OCI-LY7 (cell line): ENCODE data around the gene RNF144A. TPM values are rescaled to one million over a fixed set of nuclear protein-coding genes. Genes with fewer than 3 reads are reported as not detected.

Experiments used
- BruUV-seq: library from RNA; stranded (reverse); fragments of 400-500 nt; replicated peaks from 2 replicates; lab custom pipeline; 2021; lab: Mats Ljungman, UMichigan
- CTCF ChIA-PET: fragments of 300-600 bp; sonication (Branson Sonifier 250); formaldehyde crosslinking; loops from one replicate; lab custom pipeline; 2022; ENCODE audit warnings: antibody characterized with exemption; ENCODE audit not compliant: unreplicated experiment; lab: Charles Lee
- POLR2A ChIA-PET: fragments of 300-600 bp; sonication (Branson Sonifier 250); formaldehyde crosslinking; loops from one replicate; lab custom pipeline; 2022; ENCODE audit warnings: antibody characterized with exemption; lab: Charles Lee
- DNase-seq: peaks from one replicate; pipeline ENCODE4 v3.0.0-alpha.2; 2015; ENCODE audit warnings: low spot score
- H2AFZ ChIP-seq: fragments of 200-600 bp; sonication (generic), shearing (Covaris generic); 2 replicates; pipeline ENCODE4 v1.6.1; 2014; ENCODE audit warnings: mild to moderate bottlenecking, antibody characterized with exemption, low read length, moderate library complexity
- H3K27ac ChIP-seq: fragments of 200-600 bp; sonication (generic); 2 replicates; pipeline ENCODE4 v1.5.1; 2014; ENCODE audit warnings: mixed run types, low read depth, mild to moderate bottlenecking, moderate library complexity, low read length, inconsistent platforms; ENCODE audit not compliant: poor library complexity, severe bottlenecking
- H3K36me3 ChIP-seq: fragments of 200-600 bp; sonication (generic); 2 replicates; pipeline ENCODE4 v1.6.1; 2014; ENCODE audit warnings: mild to moderate bottlenecking, antibody characterized with exemption, low read length, moderate library complexity, mixed read lengths; ENCODE audit not compliant: insufficient read depth
- H3K4me1 ChIP-seq: fragments of 200-600 bp; sonication (generic); 2 replicates; pipeline ENCODE4 v1.5.1; 2014; ENCODE audit warnings: mild to moderate bottlenecking, low read length; ENCODE audit not compliant: insufficient read depth, poor library complexity, severe bottlenecking
- H3K4me2 ChIP-seq: fragments of 200-600 bp; sonication (generic); 2 replicates; pipeline ENCODE4 v1.6.1; 2014; ENCODE audit warnings: mild to moderate bottlenecking, low read length
- H3K4me3 ChIP-seq: fragments of 200-600 bp; sonication (generic); 2 replicates; pipeline ENCODE4 v1.5.1; 2014; ENCODE audit warnings: mild to moderate bottlenecking, low read depth, low read length; ENCODE audit not compliant: poor library complexity, severe bottlenecking
- H3K79me2 ChIP-seq: fragments of 200-600 bp; sonication (generic); 2 replicates; pipeline ENCODE4 v1.6.1; 2016; ENCODE audit warnings: low read depth, mild to moderate bottlenecking, low read length, moderate library complexity, mixed read lengths; ENCODE audit not compliant: insufficient read depth
- H3K9me2 ChIP-seq: fragments of 200-600 bp; sonication (generic); 2 replicates; pipeline ENCODE4 v1.6.1; 2016; ENCODE audit warnings: mild to moderate bottlenecking, low read length, mixed read lengths; ENCODE audit not compliant: insufficient read depth
- H3K9me3 ChIP-seq: fragments of 200-600 bp; sonication (generic); 2 replicates; pipeline ENCODE4 v1.6.1; 2014; ENCODE audit warnings: mild to moderate bottlenecking, mixed run types, low read length, mixed read lengths
- H4K20me1 ChIP-seq: fragments of 200-600 bp; sonication (generic); 2 replicates; pipeline ENCODE4 v1.6.1; 2014; ENCODE audit warnings: mild to moderate bottlenecking, antibody characterized with exemption, low read length, moderate library complexity, mixed read lengths; ENCODE audit not compliant: insufficient read depth
- EZH2phosphoT487 ChIP-seq: fragments of 200-600 bp; sonication (generic); IDR thresholded peaks from 2 replicates; pipeline ENCODE4 v1.6.1; 2018; ENCODE audit warnings: low read depth, borderline replicate concordance, mild to moderate bottlenecking, mixed run types, antibody characterized with exemption, low read length, moderate library complexity, mixed read lengths
- intact Hi-C: fragments of 100-400 bp; cut with micrococcal nuclease; formaldehyde crosslinking; loops from one replicate; pipeline ENCODE4 v1.10.0; 2022; ENCODE audit not compliant: unreplicated experiment
- total RNA-seq, 2 experiments: library from RNA; depleted of rRNA in 1 of 2; stranded (reverse); fragments of >200 nt in 1 of 2; shearing (Covaris generic) in 1 of 2; gene quantifications; 2 replicates each; pipeline ENCODE4 v1.2.3, GENCODE V29; 2014 to 2022
- TF ChIP-seq, protein P1 (sequence below): fragments of 200-600 bp; sonication (generic); conservative IDR thresholded peaks from 2 replicates; pipeline ENCODE4 v1.5.1; 2014; ENCODE audit warnings: mild to moderate bottlenecking, antibody characterized with exemption, low read length, moderate library complexity, mixed read lengths

Gene RNF144A
- total RNA-seq, 2 experiments from 2014 or later, result 1.1 to 1.9 TPM

DNA sequence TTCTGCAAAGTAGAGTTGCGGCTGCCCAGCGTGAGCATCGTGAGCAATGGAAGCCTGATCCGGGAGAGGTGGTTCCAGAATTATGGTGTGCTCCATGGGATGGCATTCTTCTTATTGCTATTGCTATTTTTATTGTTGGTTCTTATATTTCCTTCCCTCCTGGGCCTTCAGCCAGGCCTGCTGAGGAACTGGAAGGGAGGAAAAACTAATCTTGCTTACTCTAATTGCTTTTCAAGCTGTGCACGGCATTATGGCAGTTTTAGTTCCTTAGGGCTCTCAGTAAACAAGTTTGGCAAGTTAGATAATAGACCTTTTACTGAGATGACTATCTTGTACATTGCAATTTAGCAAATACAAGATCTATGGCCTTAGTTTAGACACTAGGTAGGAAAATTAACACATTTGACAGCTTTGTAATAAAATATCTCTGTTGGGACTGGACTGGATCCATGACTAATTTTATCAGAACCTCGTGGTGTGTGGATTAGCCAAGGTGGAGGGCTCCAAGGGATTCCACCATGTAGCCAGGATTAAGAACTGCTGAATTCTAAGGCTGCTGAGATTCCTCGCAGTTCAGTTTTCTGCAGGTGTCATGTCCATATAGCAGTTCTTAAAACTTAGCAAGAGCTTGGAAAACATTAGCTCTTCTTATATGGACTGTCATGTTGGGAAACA is 33.6 kb upstream of the RNF144A start:
- intact Hi-C loops, result no loop called here
- H3K4me3 ChIP-seq, result no peak overlapping the region
- no peak overlapping the region for H2AFZ ChIP-seq
- no peaks in the 10 kb centered on the region for H3K79me2 ChIP-seq
- no peaks in the 10 kb centered on the region for H4K20me1 ChIP-seq
- BruUV-seq, result no TSS peak
- H3K36me3 ChIP-seq, result no peaks in the 10 kb centered on the region
- H3K9me2 ChIP-seq, result no peaks in the 10 kb centered on the region
- no peak for DNase-seq
- H3K4me1 ChIP-seq, result no peaks in the 10 kb centered on the region
- ChIA-PET CTCF (no interaction called here), POLR2A (interaction anchor here (0.6 kb wide), 1 partner anchor 12 kb away, joined by 3 read pairs; no protein-coding TSS in a partner anchor)
- H3K4me2 ChIP-seq, result no peak overlapping the region
- H3K9me3 ChIP-seq, result no peaks in the 10 kb centered on the region
- TF ChIP-seq EZH2phosphoT487, result no peak
- TF ChIP-seq, protein P1, sequence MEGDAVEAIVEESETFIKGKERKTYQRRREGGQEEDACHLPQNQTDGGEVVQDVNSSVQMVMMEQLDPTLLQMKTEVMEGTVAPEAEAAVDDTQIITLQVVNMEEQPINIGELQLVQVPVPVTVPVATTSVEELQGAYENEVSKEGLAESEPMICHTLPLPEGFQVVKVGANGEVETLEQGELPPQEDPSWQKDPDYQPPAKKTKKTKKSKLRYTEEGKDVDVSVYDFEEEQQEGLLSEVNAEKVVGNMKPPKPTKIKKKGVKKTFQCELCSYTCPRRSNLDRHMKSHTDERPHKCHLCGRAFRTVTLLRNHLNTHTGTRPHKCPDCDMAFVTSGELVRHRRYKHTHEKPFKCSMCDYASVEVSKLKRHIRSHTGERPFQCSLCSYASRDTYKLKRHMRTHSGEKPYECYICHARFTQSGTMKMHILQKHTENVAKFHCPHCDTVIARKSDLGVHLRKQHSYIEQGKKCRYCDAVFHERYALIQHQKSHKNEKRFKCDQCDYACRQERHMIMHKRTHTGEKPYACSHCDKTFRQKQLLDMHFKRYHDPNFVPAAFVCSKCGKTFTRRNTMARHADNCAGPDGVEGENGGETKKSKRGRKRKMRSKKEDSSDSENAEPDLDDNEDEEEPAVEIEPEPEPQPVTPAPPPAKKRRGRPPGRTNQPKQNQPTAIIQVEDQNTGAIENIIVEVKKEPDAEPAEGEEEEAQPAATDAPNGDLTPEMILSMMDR, result no peak
- H3K27ac ChIP-seq, result no peak overlapping the region

DNA sequence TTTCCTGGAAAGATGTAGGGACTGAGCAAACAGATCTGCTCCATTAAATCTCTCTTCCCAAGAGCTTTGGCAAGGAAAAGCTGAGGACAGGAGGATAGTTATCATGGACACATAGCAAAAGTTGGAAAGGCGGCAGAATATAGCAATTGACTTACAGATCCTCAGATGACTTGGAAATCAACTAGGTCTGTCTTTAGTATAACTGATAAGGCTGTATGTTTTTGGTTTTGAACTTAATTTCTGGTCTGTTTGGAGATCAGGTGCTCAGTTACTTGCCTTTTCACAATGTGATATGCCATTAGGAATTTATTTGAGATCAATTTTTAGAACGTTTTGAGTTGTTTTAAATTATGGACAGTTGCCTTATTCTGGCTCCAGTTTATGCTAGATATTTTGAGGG is 31.7 kb upstream of the RNF144A start:
- ChIA-PET POLR2A (interaction anchor here (0.6 kb wide), 1 partner anchor 54 kb away, joined by 3 read pairs; no protein-coding TSS in a partner anchor), CTCF (no interaction called here)
- no peaks in the 10 kb centered on the region for H4K20me1 ChIP-seq
- H3K9me2 ChIP-seq, result no peaks in the 10 kb centered on the region
- TF ChIP-seq, protein P1, result no peak
- no peak for TF ChIP-seq EZH2phosphoT487
- DNase-seq, result no peak
- H2AFZ ChIP-seq, result no peak overlapping the region
- H3K4me1 ChIP-seq, result no peaks in the 10 kb centered on the region
- H3K79me2 ChIP-seq, result no peaks in the 10 kb centered on the region
- no TSS peak for BruUV-seq
- no peak overlapping the region for H3K4me3 ChIP-seq
- H3K36me3 ChIP-seq, result no peaks in the 10 kb centered on the region
- intact Hi-C loops, result no loop called here
- no peaks in the 10 kb centered on the region for H3K9me3 ChIP-seq
- no peak overlapping the region for H3K4me2 ChIP-seq
- H3K27ac ChIP-seq, result no peak overlapping the region

DNA sequence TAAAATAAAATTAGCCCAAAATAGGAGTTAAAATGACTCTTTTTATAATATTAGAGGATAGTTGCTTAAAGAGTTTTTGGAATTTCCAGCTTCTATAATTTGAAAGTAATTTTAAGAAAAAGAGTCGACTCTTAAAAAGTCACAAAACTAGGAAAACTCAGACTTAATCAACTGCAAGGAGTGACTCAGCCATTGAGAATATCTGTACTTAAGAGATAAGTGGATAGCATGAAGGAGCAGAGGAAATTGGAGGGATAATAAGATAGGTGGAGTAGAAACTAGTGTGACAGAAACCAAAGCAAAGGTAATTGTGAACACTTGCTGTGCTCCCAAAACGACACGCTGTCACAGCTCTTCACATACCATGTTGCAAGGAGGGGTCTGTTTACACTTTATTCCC is 31.2 kb upstream of the RNF144A start:
- TF ChIP-seq, protein P1, result no peak
- TF ChIP-seq EZH2phosphoT487, result no peak
- Histone ChIP-seq H2AFZ (no peak overlapping the region), H3K79me2 (no peaks in the 10 kb centered on the region), H3K4me3 (no peak overlapping the region), H3K36me3 (no peaks in the 10 kb centered on the region), H3K27ac (no peak overlapping the region), H3K9me3 (no peaks in the 10 kb centered on the region), H4K20me1 (no peaks in the 10 kb centered on the region), H3K4me2 (no peak overlapping the region), H3K4me1 (no peaks in the 10 kb centered on the region), H3K9me2 (no peaks in the 10 kb centered on the region)
- no TSS peak for BruUV-seq
- no peak for DNase-seq
- ChIA-PET CTCF (no interaction called here), POLR2A (no interaction called here)
- intact Hi-C loops, result no loop called here
